OCI-M1 (cell line): ENCODE results near the gene IGF1R.

Experiments
- DNase-seq: peaks from one replicate; lab custom pipeline; 2025; lab: John Stamatoyannopoulos, UW

IGF1R gene

GRCh38 chr15:98827217-98827616 is 178.9 kb downstream of the IGF1R start:
- peak; percentile 27 for DNase-seq

GRCh38 chr15:98830034-98830634 is 181.8 kb downstream of the IGF1R start:
- DNase-seq = peak; percentile 14

DNA sequence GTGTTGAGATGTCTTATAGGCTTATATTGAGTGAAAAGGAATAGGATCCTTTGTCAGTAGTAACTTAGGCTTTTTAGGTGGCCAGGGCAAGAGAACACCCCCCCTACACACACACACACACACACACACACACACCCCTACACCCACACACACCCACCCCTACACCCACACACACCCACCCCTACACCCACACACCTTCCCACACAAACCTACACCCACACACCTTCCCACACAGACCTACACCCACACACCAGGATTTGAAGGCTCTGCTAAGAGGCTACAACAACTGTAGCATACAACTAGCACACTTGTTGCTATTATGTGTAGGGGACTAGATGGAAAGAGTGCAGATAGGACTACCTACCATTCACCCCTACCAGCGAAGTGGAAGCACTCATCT is 186.6 kb downstream of the IGF1R start:
- DNase-seq = no peak

- DNase-seq = no peak
Measured at GRCh38 chr15:98835876-98836275, 187.5 kb downstream of the IGF1R start.

DNA sequence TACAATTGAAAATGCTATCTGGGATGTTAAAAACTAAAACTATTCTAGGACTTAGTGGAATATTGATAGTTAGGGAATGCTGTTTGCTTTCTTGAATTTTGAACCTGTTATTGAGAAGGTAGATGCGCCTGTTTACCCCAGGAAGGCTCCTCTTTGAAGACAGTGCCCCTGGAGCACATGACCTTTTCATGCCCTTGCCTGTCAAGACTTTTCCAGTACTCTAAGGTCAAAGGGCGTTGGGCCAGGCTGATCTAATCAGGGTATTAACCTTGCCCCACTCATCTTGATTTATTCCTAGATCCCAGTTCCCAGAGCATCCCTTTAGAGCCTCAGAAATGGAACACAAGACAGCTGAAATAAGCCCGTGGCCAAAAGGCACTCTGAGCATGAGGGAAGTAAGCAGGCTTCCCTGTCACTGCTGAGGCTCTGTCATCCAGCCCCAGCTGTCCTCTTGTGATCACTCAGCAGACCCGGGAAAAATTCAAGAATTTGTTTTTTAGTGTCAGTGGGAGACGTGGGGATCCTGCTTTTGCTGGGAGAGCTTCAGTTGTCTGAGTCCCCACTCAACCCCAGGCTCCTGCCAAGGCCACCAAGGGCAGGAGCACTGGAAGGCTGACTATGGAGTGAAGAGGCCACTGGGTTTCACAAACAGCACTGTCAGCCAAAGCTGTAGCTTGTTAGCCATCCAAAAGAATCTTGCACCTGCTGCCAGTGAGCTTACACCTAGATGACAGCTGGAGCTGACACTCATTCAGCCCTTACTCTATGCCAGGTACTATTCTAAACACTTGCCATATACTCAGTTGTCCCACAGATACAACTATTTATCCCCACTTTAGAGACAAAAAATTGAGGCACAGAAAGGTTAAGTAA is 190.3 kb downstream of the IGF1R start:
- no peak for DNase-seq

GRCh38 chr15:98840053-98840452 is 191.7 kb downstream of the IGF1R start:
- DNase-seq = peak; percentile 62

DNA sequence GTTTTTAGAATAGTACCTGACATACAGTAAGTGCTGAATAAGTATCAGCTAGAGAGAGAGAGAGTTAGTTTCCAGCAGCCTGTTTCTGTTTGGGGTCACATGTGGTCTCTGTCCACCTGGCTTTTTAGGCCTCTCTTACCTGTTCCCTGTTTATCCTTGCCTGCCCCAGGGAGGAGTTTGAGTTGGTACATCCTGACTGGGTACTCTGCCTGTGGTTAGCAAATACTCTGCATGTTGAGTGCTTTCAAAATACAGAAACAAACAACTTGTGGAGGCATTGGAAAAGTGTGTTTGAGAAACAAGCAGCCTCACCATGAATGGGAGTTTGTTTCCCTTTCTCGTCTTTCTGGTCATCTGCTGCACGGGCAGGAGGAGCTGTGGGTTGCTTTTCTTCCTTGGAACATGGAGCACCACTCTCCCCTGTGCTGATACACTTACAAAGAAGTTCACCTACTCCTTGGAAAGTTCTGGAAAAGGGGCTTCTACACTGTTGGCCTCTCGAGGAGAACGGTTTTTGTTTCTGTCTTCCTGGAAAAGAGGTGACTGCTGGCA is 193.2 kb downstream of the IGF1R start:
- DNase-seq = no peak

GRCh38 chr15:98842192-98842972 is 194.0 kb downstream of the IGF1R start:
- no peak for DNase-seq

GRCh38 chr15:98842973-98843285 is 194.6 kb downstream of the IGF1R start:
- no peak for DNase-seq

- no peak for DNase-seq
Measured at GRCh38 chr15:98843844-98844243, 195.5 kb downstream of the IGF1R start.

GRCh38 chr15:98844261-98844660 is 195.9 kb downstream of the IGF1R start:
- DNase-seq = no peak

DNA sequence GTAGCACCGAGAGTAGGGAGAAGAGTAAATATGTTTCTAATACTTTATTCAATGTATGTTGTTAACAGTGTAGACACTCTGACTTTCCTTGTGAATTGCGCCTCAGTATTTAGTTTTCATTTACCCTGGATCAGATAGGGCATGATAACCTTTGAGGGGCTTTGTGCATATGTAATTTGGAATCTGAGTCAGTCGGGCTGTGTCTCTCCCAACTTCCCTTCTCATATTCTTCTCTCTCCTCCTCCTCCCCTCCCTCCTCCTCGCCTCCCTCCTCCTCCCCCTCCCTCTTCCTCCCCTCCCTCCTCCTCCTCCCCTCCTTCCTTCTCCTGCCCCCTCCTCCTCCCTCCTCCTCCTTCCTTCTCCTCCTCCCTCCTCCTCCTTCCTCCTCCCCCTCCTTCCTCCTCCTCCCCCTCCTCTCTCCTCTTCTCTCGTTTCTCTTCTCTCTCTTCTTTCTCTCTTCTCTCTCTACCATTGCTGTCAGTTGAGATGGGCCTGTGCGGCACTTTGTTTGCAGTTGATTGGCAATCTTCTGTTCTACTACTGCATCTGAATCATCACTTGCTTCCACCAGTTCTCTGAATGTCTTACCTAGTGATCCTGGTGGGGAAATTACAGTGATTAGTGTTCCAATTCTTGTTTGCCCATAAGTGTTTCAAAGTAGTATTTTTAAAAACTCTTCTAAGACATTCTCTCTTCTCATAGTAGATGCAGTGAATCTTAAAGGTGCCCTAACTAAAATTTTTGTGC is 197.0 kb downstream of the IGF1R start:
- DNase-seq = peak; percentile 29

DNA sequence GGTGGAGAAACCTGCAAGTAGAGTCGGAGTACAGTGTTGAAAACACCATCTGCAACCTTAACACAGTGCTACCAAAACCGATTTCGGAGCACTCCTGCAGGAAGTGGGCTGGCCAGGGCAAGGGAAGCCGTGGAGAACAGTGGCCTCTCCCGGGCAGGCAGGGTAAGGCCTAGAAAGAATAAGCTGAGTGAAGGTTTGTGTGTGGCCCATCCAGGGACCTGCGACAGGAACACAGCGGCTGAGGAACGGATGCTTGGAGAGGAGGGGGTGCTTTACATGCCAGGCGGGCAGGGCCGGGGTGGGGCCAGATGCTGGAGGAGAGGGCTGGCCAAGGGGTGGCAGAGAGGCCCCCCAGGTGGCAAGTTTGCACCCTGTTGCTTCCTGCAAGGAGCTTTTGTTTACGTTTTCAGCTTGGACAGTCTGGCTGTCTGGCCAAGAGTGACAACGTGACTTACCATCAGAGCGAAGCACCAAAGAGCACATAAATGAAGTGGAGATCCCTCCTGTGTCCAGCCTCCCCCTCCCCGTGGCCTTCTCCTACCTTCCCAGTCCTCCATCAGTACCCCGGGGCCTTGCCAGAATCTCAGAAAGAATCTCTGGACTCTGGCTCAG is 202.7 kb downstream of the IGF1R start:
- peak; percentile 80 for DNase-seq

DNA sequence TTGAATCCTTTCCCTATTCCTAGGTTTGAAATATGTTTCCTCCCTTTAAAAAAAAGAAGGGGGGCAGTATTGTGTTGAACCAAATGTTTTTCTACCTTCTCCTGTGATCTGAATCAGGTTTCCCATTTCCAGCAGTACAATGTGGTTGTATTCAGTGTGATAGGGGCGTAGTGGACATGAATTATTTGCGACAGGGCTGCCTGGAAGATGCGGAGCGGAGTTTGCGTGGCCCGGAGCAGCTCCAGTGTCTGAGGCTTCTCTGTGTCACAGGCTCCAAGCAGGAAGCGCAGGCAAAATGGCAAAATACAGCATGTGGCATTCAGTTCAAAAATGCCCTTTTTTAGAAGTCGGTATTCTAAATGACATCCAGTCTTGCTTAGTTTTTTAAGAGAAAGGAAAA is 204.8 kb downstream of the IGF1R start:
- peak; percentile 89 for DNase-seq

GRCh38 chr15:98853617-98854420 is 205.5 kb downstream of the IGF1R start:
- no peak for DNase-seq

DNA sequence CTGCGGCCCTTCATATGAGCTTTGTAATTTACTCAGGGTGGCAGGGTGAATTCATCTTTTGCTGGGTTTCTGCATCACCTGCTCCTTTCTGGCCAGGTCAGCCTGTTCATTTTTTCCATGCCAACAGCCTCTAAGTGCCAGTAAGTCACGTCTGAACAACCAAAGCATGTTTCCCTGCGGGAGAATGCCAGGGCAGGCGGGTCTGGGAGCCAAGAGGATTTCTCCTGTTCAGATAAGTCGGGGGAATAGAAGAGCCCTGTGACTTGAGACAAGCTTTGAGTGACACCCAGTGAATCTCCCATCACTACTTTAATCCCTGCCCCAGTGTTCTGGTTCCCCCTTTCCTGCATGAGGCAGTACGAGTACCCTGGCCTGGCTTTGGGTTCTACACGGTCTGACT is 206.2 kb downstream of the IGF1R start:
- no peak for DNase-seq

GRCh38 chr15:98855067-98855814 is 206.9 kb downstream of the IGF1R start:
- no peak for DNase-seq

DNA sequence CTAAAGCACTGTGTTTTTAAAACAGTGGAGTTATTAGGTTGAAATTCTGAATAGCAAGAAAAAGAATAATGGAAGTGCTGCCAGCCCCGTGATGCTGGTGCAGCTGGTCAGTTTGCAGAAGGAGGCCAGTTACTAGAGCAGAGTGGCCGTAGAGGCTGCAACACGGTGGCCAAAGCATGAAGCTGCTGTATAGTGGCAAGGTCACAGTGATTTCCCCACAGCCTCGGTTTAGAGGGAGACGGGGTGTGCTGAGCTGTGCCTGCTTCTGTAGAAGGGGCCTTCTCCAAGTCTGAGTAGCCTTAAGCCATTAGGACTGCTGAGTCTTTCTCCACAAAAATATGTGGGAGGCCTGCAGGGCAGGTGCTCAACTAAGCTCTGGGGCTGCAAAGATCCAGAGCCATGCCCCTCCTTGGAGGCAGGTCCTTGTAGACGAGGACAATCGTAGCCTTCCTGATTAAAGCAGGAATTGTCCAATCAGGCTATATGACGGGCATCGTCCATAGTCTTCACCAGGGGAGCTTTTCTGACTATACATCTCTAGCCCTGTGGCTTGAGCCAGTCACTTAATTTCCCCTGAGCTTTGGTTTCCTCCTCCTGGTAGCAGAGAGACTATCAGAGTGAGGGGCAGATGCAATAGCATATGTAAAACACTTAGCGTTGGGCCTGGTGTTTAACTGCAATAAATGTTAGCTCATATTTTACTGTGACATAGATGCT is 207.6 kb downstream of the IGF1R start:
- no peak for DNase-seq

GRCh38 chr15:98856532-98856907 is 208.2 kb downstream of the IGF1R start:
- no peak for DNase-seq
